ENCODE data around the gene SDSL. TPM values are rescaled to one million over a fixed set of nuclear protein-coding genes. Genes with fewer than 3 reads are reported as not detected.

Gene SDSL
- total and polyA plus RNA-seq, 2 of the 4 experiments (the other 2 are of a cell fraction) = 6.3 to 10.9 TPM

- H4K5ac ChIP-seq (ENCODE audit: low read depth, low read length) = no peak overlapping the region
- H4K20me1 ChIP-seq (ENCODE audit: insufficient read depth, low read length) = no peaks in the 10 kb centered on the region
- H3K9ac ChIP-seq (ENCODE audit: low read depth, low read length) = no peak overlapping the region
- intact Hi-C loops (cut with micrococcal nuclease) = no loop called here
- H3K27me3 ChIP-seq (ENCODE audit: control insufficient read depth, insufficient read depth, low read length) = peaks cover 25% of the 10 kb centered on the region
- H3K9me1 ChIP-seq (ENCODE audit: insufficient read depth, low read length) = no peaks in the 10 kb centered on the region
- in situ Hi-C loops (cut with MboI; ENCODE audit: low sequenced_read_pairs) = no loop called here
- no peak overlapping the region for H2BK120ac ChIP-seq (ENCODE audit: low read depth, low read length)
- H2AK9ac ChIP-seq (replicated peaks; ENCODE audit: low read depth, low read length, poor library complexity) = no peak overlapping the region
- no peak overlapping the region for H3K56ac ChIP-seq (ENCODE audit: extremely low read depth, insufficient read depth, low read length)
- no peak for TF ChIP-seq SMC3 (IDR thresholded peaks at IDR 0.05; ENCODE audit: low read depth, low read length)
- no peak for TF ChIP-seq RCOR1 (IDR thresholded peaks at IDR 0.05; ENCODE audit: insufficient replicate concordance, low read length)
- no peak for TF ChIP-seq USF2 (IDR thresholded peaks at IDR 0.05; ENCODE audit: low read depth, low read length)
- TF ChIP-seq ELK1 (IDR thresholded peaks at IDR 0.05; ENCODE audit: borderline replicate concordance, low read depth, low read length) = no peak
- no peak for TF ChIP-seq CHD1 (IDR thresholded peaks at IDR 0.05; ENCODE audit: low read depth, low read length)
- no peak for TF ChIP-seq RFX5 (IDR thresholded peaks at IDR 0.05; ENCODE audit: low read depth, low read length)
- TF ChIP-seq MAFK (IDR thresholded peaks at IDR 0.05; ENCODE audit: low read depth, low read length) = no peak
- TF ChIP-seq POLR2A (IDR thresholded peaks at IDR 0.05; ENCODE audit: low read depth, low read length) = no peak
- no peak overlapping the region for H3K14ac ChIP-seq (replicated peaks; ENCODE audit: low read depth, low read length)
- H2BK20ac ChIP-seq (ENCODE audit: low read depth, low read length) = no peak overlapping the region
- no TSS peak for BruUV-seq (replicated peaks)
- DNase-seq (no peak), ATAC-seq (ENCODE audit: low read depth) (no peak)
- H3K4ac ChIP-seq (ENCODE audit: low read depth, low read length) = no peak overlapping the region
- CTCF ChIA-PET = no interaction called here
- no peak overlapping the region for H3K4me3 ChIP-seq (ENCODE audit: insufficient read depth, low read depth, low read length)
- no peaks in the 10 kb centered on the region for H3K79me1 ChIP-seq (ENCODE audit: low read depth in 1 of 2, low read length in 2 of 2)
- dilution Hi-C loops (cut with HindIII; ENCODE audit: low sequenced_read_pairs, unreplicated experiment) = no loop called here
- H4K91ac ChIP-seq (ENCODE audit: insufficient read depth, low read depth, low read length) = no peak overlapping the region
- H3K27ac ChIP-seq (ENCODE audit: insufficient read depth, low read length) = no peak overlapping the region
- H4K8ac ChIP-seq (ENCODE audit: low read depth in 2 of 2, low read length in 2 of 2) = no peak overlapping the region
- POLR2A ChIA-PET (ENCODE audit: unreplicated experiment) = no interaction called here
- H3K36me3 ChIP-seq (ENCODE audit: control insufficient read depth, insufficient read depth, low read length) = no peaks in the 10 kb centered on the region
- H3K18ac ChIP-seq (ENCODE audit: low read depth, low read length) = no peak overlapping the region
- no peak overlapping the region for H2AK5ac ChIP-seq (ENCODE audit: low read depth, low read length)
- no peak overlapping the region for H2BK15ac ChIP-seq (ENCODE audit: low read depth, low read length)
- no peak overlapping the region for H3K4me2 ChIP-seq (ENCODE audit: low read depth, low read length)
- H3K9me3 ChIP-seq (ENCODE audit: control insufficient read depth, insufficient read depth, low read length) = no peaks in the 10 kb centered on the region
- no peak overlapping the region for H2AFZ ChIP-seq (replicated peaks; ENCODE audit: low read length, poor library complexity)
- H3K4me1 ChIP-seq (ENCODE audit: control insufficient read depth, insufficient read depth, low read length) = no peaks in the 10 kb centered on the region
- WGBS, 2 experiments (ENCODE audit: extremely low coverage in 2 of 2, insufficient read length in 1 of 2) = 33% methylated on average over 4 of the region's 4 CpGs; no CpG with 5 or more reads in 1 of the 2 experiments
- H3K23ac ChIP-seq (ENCODE audit: low read depth, low read length) = no peak overlapping the region
- H2BK5ac ChIP-seq (ENCODE audit: low read depth, low read length, poor library complexity, severe bottlenecking) = no peak overlapping the region
Measured at GRCh38 chr12:113456761-113457160, 34.6 kb downstream of the SDSL start.
